Stimulated activated CD8-positive, alpha-beta memory T cell treated with anti-CD3 and anti-CD28 coated beads, Interleukin-15, amount 100 ng/mL, for 24 hours (primary cell): ENCODE measurements around the gene USP10.

ENCODE experiments used
- DNase-seq: peaks from one replicate; pipeline ENCODE4 v3.0.0-alpha.2; 2020; ENCODE audit warnings: low read depth

The USP10 gene

DNA sequence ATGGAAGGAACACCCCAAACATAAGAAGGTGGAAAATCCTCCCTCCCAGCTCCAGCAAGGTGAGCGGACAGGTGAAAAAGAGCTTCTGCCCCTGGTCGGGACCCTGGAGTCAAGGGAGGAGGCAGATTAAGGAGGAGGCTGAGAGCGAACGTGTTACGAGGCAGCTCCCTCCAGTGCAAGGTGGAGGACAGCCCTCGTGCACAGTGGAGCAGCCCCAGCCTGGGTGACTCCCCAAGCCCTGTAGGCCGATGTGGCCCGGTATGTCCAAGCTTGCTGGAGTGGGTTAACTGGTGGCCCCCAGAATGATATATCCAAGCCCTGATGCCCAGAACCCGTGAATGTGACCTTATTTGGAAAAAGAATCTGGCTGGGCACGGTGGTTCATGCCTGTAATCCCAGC lies 104.5 kb downstream of the USP10 start:
- DNase-seq: no peak

GRCh38 chr16:84806256-84806889 lies 106.6 kb downstream of the USP10 start:
- DNase-seq: no peak

DNA sequence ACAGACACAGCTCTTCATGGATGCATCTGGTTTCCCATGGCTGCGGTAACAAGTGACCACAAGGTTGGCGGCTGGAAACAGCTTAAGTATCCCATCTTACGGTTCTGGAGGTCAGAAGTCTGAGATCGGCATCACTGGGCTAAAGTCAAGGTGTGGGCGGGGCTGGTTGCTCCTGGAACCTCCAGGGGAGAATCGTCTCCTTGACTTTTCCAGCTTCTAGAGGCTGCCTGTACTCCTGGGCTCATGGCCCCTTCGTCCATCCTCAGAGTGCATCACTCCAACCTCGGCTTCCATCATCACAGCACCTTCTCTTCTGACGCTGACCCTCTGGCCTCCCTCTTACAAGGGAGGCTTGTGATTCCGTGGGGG lies 107.1 kb downstream of the USP10 start:
- no peak for DNase-seq

GRCh38 chr16:84807776-84808175 lies 108.0 kb downstream of the USP10 start:
- DNase-seq: no peak

DNA sequence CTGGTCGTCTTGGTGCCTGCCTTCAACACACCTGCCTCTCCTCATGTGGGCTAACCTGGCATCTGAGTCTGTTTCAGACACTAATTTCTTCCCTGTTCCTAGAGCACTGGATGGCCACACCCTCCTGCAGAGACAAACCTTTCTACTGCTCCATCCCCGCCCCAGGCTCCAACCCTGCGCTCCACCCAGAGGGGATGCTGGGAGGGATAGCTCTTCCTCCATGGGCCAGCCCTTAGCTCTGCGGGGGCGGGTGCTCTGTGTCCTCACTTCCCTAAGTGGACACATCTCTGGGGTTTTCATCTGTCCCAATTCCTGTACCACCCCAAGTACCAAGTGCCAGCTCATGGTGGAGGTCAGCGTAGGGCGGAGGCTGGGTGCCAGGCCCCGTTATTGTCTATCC lies 109.0 kb downstream of the USP10 start:
- DNase-seq: no peak

GRCh38 chr16:84810518-84811273 lies 110.9 kb downstream of the USP10 start:
- DNase-seq: no peak

DNA sequence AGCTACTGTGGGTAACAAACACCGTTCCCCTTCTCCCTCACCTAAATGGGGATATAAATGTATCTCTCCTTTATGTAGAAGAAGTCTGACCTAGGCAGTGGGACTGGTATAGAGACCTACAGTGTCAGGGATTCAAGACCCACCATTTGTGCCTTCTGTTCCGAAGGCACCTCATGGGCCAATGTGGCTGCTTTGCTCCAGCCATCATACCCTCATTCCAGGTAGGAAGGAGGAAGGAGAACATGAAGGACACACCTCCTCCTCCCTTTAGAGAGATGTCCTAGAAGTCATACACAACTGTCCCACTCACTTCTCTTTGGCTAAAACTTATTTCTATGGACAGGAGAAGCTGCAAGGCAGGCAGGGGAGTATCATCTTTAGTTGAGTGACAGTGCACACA lies 111.7 kb downstream of the USP10 start:
- DNase-seq: no peak

DNA sequence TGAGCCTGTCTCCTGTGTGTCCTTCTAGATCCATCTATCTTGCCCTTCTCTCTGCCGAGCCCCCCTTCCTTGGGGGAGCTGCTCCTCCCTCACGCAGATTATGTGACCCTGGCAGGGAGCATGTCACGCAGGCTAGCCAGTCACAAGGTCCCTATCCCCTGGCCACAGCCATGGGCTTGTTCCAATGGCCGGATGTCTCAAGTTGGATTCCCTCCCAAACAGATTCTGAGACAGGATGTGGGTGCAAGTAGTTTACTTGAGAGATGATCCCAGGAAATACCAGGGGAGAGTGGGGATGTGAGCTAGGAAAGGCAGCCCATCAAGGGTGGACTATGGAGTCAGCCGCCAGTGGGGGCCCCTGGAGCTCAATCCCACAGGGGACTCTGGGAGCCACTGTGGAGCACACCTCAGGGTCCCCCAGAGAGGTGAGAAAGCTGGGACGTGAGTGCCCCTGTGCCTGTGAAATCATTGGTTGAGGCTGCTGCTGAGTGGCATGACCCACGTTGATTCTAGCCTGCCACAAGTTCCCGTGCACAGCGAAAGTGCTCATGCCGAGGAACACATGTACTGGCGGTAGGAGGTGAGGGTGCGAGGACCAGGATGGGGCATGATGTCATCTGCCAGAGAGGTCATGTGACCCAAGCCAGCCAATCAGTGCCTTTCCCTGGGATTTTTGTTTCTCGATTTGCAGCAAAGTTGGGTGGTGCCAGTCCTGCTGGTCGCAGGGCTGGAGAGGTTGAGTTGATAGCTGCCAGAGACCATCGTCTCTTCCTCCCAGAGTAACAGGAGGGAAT lies 113.5 kb downstream of the USP10 start:
- no peak for DNase-seq

DNA sequence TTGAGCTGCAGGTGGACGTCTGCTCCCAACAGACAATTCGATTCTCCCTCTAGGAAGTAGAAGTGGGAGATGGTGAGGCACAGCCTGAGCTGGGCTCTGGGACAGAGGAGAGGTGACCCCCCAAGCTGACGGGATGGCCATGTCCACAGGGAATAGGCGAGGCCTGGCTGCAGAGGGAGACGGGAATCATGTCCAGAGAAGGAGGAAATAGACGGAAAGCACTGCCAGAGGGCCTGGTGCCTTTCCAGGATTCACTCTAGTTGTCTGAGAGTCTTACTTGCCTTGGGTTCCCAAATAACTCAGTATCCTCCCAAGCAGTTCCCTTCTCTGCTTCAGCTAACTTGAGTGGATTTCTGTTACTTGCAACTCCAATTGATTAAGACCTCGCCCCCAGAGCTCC lies 115.7 kb downstream of the USP10 start:
- DNase-seq: no peak

GRCh38 chr16:84816023-84816422 lies 116.2 kb downstream of the USP10 start:
- DNase-seq: no peak

- DNase-seq: no peak
Observed at GRCh38 chr16:84816485-84816884, 116.7 kb downstream of the USP10 start.

DNA sequence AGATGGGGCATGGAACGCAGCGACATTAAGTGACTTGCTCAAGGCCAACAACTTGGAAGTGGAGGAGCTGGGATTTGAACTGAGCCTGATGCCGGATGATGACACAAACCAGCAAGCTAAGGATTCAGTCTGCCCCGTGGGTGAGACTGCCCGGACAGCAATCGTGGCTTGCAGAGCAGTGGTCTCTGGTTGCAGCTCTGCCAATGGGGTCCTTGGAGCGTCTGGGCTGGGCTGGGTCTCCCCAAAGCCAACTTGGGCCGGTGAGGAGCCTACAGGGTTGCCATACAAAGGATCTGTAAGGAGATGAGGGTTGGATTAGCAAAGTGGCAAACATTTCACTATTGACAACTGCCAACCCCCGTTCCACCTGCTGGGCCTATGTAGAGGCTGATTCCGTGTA lies 117.4 kb downstream of the USP10 start:
- no peak for DNase-seq

- no peak for DNase-seq
Observed at GRCh38 chr16:84817613-84818012, 117.8 kb downstream of the USP10 start.

GRCh38 chr16:84818133-84818532 lies 118.3 kb downstream of the USP10 start:
- no peak for DNase-seq

DNA sequence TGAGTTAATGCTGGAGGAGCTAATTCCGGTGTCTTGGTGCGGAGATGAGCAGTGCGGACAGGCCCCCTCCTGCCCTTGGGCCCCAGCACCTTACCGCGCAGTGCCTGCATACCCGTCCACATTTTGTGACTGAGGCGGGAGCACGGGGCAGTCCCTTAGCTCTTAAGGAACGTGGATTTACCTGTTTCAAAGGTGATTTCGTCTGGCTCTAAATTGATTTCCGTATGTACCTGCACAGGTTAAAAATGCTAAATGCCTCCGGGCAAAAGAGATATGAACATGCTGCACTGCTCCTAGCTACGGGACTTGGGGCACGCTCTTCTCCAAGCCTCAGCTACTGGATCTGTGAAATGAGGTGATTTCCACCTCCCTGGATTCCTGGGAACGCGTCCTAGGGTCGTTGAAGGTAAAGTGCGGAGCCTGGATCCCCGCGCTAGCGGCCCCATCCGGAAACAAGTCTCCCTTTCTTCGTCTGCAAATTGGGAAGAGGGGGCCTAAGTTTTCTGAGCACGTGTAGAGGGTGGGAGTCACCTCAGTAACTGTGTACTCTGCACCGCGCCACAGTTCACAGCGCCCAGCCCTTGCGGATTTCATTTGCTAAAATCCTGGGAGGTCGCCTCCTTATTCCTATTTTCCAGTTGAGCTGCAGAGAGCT lies 119.3 kb downstream of the USP10 start:
- DNase-seq: no peak

DNA sequence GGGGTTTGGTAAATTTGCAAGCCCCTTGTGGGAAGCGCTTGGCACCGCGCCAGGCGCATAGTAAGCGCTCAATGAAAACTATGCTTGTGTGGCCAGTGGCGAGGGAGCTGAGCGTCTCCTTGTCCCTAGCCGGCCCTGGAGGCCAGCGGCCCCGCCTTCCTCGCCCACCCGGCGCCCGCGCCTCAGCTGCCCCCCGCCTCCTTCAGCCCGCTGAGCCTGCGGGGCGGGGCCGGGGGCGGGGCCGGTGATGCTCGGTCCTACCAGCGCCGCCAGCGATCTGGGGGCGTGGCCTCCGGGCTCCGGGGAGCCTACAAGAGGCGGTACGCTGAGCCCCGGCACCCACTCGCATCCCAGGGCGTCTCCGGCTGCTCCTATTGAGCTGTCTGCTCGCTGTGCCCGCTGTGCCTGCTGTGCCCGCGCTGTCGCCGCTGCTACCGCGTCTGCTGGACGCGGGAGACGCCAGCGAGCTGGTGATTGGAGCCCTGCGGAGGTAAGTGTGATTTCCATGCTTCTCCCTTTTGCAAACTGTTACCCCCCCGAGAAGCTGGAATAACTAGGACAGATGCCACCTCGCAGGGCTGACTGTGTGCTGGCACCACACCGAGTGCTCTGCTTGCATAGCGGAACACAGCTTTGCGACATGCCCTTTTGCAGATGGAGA lies 120.0 kb downstream of the USP10 start, which contains the start of gene CRISPLD2:
Gene CRISPLD2, plus strand, starts transcription at position 342 of the 661 bp plus-strand sequence. CDS start 18,511 bp downstream, outside the sequence.
- peak; percentile 60 for DNase-seq

DNA sequence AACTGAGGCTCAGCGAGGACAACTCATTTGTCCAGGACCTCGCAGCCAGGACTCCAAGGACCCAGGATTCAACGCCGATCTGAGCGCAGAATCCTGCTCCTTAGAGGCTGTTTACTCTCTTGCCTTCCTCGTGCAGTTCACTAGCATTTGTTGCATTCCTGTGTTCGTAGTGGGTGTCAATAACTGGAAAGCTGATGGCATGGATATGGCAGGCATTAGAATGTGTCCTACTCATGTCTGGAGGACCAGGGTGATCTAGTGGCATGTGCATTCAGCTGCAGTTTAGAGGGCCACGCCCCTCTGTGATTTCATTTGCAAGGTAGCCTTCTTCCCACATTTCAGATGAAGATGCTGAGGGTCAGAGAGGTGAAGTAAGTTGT lies 120.5 kb downstream of the USP10 start:
- DNase-seq: no peak

DNA sequence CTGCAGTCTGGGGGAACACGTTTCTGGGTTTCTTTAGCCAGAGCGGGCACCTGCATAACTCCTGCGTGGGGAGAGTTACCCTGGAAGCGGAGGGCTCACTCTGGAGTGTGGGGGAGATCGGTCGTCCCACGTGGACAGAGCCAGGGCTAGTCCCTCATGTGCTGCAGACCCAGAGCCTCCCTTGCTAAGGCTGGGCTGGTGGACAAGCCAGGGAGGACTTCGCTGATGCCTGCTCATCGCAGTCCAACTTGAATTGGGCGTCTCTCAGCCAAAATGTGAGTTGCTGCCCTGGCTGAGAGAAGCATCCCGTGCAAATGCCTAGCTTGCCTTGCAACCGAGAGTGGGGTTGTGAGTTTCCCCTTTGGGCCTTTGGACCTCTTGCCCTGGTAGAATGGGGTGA lies 121.0 kb downstream of the USP10 start:
- DNase-seq: no peak

GRCh38 chr16:84821179-84821578 lies 121.4 kb downstream of the USP10 start:
- DNase-seq: no peak

- no peak for DNase-seq
Observed at GRCh38 chr16:84821728-84822689, 122.2 kb downstream of the USP10 start.

DNA sequence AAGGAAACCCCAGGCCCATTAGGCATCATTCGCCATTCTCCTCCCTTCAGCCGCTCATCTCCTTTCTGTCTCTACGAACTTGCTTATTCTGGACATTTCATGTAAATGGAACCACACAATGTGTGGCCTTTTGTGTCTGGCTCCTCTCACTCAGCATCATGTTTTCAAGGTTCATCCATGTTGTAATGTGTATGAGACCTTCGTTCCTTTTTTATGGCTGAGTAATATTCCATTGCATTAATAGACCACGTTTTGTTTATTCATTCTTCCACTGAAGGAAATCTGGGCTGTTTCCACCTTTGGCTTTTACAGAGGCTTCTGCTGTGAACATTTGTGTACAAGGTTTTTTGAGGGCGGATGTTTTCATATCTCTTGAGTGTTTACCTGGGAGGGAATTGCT lies 123.2 kb downstream of the USP10 start:
- no peak for DNase-seq
